H1 (cell line): ENCODE measurements around the gene CSNK1G2. TPM values are rescaled to one million over a fixed set of nuclear protein-coding genes. Genes with fewer than 3 reads are reported as not detected.

ENCODE experiments used
- CTCF ChIA-PET: fragments of 300-600 bp; sonication (Branson Sonifier 250); formaldehyde crosslinking; loops from one replicate; lab custom pipeline; 2021; ENCODE audit not compliant: partially characterized antibody; lab: Charles Lee
- POLR2A ChIA-PET: fragments of 300-600 bp; sonication (Branson Sonifier 250); formaldehyde crosslinking; loops from one replicate; lab custom pipeline; 2021; ENCODE audit warnings: inconsistent platforms; ENCODE audit not compliant: partially characterized antibody; lab: Charles Lee
- DNase-seq, 2 experiments: peaks; one replicate each; pipeline versions ENCODE4 v3.0.0 to v3.0.0-alpha.2; 2010 to 2022; ENCODE audit warnings: low spot score in 2 of 2, low read depth in 1 of 2, mixed read lengths in 1 of 2
- FAIRE-seq: peaks from 2 replicates; lab custom pipeline; 2011; peaks lifted over from hg19 to GRCh38; lab: Jason Lieb, UNC
- H2AFZ ChIP-seq: 2 replicates; pipeline ENCODE4 v1.8.1; 2012; ENCODE audit warnings: low read length, inconsistent platforms
- H2AK5ac ChIP-seq: 2 replicates; pipeline ENCODE4 v1.6.1; 2013; ENCODE audit warnings: low read depth, low read length
- H2BK120ac ChIP-seq: replicated peaks from 2 replicates; pipeline ENCODE3; 2013; ENCODE audit warnings: low read depth, low read length, inconsistent platforms
- H2BK12ac ChIP-seq: 2 replicates; pipeline ENCODE4 v1.6.1; 2013; ENCODE audit warnings: low read depth, low read length
- H2BK15ac ChIP-seq: 2 replicates; pipeline ENCODE4 v1.6.1; 2013; ENCODE audit warnings: low read length
- H2BK20ac ChIP-seq: 2 replicates; pipeline ENCODE4 v1.6.1; 2013; ENCODE audit warnings: low read length
- H2BK5ac ChIP-seq: 2 replicates; pipeline ENCODE4 v1.6.1; 2013; ENCODE audit warnings: low read depth, low read length
- H3K14ac ChIP-seq: 2 replicates; pipeline ENCODE4 v1.6.1; 2013; ENCODE audit warnings: inconsistent platforms; ENCODE audit not compliant: insufficient read length
- H3K18ac ChIP-seq: 2 replicates; pipeline ENCODE4 v1.6.1; 2013; ENCODE audit warnings: low read length; ENCODE audit errors: extremely low read depth
- H3K23ac ChIP-seq: 2 replicates; pipeline ENCODE4 v1.6.1; 2013; ENCODE audit warnings: inconsistent platforms; ENCODE audit not compliant: insufficient read length
- H3K23me2 ChIP-seq: 2 replicates; pipeline ENCODE4 v1.6.1; 2013; ENCODE audit warnings: low read depth, low read length
- H3K27ac ChIP-seq: 2 replicates; pipeline ENCODE4 v1.6.1; 2011; ENCODE audit warnings: low read depth, low read length, inconsistent platforms
- H3K27me3 ChIP-seq, 4 experiments: replicated peaks in 1 of 4; 1 replicate in 1 of 4; 2 replicates in 3 of 4; pipeline versions ENCODE4 v1.6.1 to v1.8.1; 2011 to 2013; ENCODE audit warnings: low read length in 3 of 4, mild to moderate bottlenecking in 3 of 4, inconsistent platforms in 2 of 4, mixed read lengths in 2 of 4, moderate library complexity in 1 of 4; ENCODE audit not compliant: control insufficient read depth in 3 of 4, insufficient read depth in 3 of 4; ENCODE audit errors: extremely low read depth in 1 of 4
- H3K36me3 ChIP-seq, 4 experiments: 2 replicates each; pipeline versions ENCODE4 v1.6.1 to v1.8.1; 2011 to 2013; ENCODE audit warnings: mild to moderate bottlenecking in 4 of 4, low read length in 3 of 4, moderate library complexity in 2 of 4, control low read depth in 1 of 4, inconsistent platforms in 1 of 4; ENCODE audit not compliant: insufficient read depth in 4 of 4, control insufficient read depth in 2 of 4
- H3K4ac ChIP-seq: replicated peaks from 2 replicates; pipeline ENCODE3; 2013; ENCODE audit warnings: low read length, low read depth, mixed read lengths, inconsistent platforms; ENCODE audit not compliant: insufficient read length
- H3K4me1 ChIP-seq, 4 experiments: replicated peaks in 1 of 4; 1 replicate in 1 of 4; 2 replicates in 3 of 4; pipeline versions ENCODE4 v1.6.1 to v1.8.1; 2011 to 2013; ENCODE audit warnings: low read length in 3 of 4, inconsistent platforms in 2 of 4, mixed read lengths in 1 of 4; ENCODE audit not compliant: insufficient read depth in 4 of 4, control insufficient read depth in 3 of 4
- H3K4me2 ChIP-seq, 2 experiments: 2 replicates each; pipeline versions ENCODE4 v1.6.1 to v1.8.1; 2011 to 2013; ENCODE audit warnings: low read depth in 2 of 2, low read length in 2 of 2, control low read depth in 1 of 2, inconsistent platforms in 1 of 2, mild to moderate bottlenecking in 1 of 2; ENCODE audit not compliant: insufficient read depth in 1 of 2
- H3K4me3 ChIP-seq, 4 experiments: fragments of 200-600, 300-600 bp in 1 of 4; sonication (generic), shearing (Covaris generic), sonication (Bioruptor Twin) in 1 of 4; 2 replicates each; pipeline versions ENCODE4 v1.5.1 to v1.8.1; 2011 to 2016; ENCODE audit warnings: low read length in 4 of 4, low read depth in 3 of 4, control low read depth in 2 of 4, inconsistent platforms in 2 of 4, mild to moderate bottlenecking in 2 of 4, mixed read lengths in 1 of 4, moderate library complexity in 1 of 4; ENCODE audit not compliant: insufficient read depth in 2 of 4; ENCODE audit errors: extremely low read depth in 1 of 4
- H3K56ac ChIP-seq: replicated peaks from 2 replicates; pipeline ENCODE3; 2013; ENCODE audit warnings: low read depth, mild to moderate bottlenecking, mixed read lengths, low read length, inconsistent platforms; ENCODE audit not compliant: insufficient read length
- H3K79me1 ChIP-seq: 2 replicates; pipeline ENCODE4 v1.6.1; 2013; ENCODE audit warnings: low read depth, low read length, control low read depth
- H3K79me2 ChIP-seq, 2 experiments: 2 replicates each; pipeline versions ENCODE4 v1.6.1 to v1.8.1; 2012 to 2013; ENCODE audit warnings: low read length in 2 of 2, mild to moderate bottlenecking in 2 of 2, inconsistent platforms in 1 of 2; ENCODE audit not compliant: insufficient read depth in 2 of 2, control insufficient read depth in 1 of 2
- H3K9ac ChIP-seq, 4 experiments: replicated peaks in 1 of 4; 1 replicate in 1 of 4; 2 replicates in 3 of 4; pipeline versions ENCODE4 v1.6.1 to v1.8.1; 2011 to 2013; ENCODE audit warnings: low read depth in 3 of 4, low read length in 3 of 4, control low read depth in 2 of 4, mild to moderate bottlenecking in 2 of 4, moderate library complexity in 2 of 4, inconsistent platforms in 1 of 4; ENCODE audit errors: extremely low read depth in 1 of 4
- H3K9me3 ChIP-seq, 2 experiments: 2 replicates each; pipeline versions ENCODE4 v1.6.1 to v1.8.1; 2012 to 2013; ENCODE audit warnings: mild to moderate bottlenecking in 2 of 2, moderate library complexity in 2 of 2, control low read depth in 1 of 2, inconsistent platforms in 1 of 2, low read depth in 1 of 2, low read length in 1 of 2, mixed read lengths in 1 of 2; ENCODE audit not compliant: insufficient read depth in 2 of 2
- H4K20me1 ChIP-seq, 2 experiments: replicated peaks in 1 of 2; 2 replicates each; pipeline versions ENCODE3 to v1.8.1; 2011 to 2013; ENCODE audit warnings: inconsistent platforms in 2 of 2, low read length in 2 of 2, mild to moderate bottlenecking in 1 of 2; ENCODE audit not compliant: insufficient read depth in 2 of 2, control insufficient read depth in 1 of 2
- H4K5ac ChIP-seq: 2 replicates; pipeline ENCODE4 v1.6.1; 2013; ENCODE audit warnings: low read length, low read depth, mixed read lengths, inconsistent platforms; ENCODE audit not compliant: insufficient read length
- H4K8ac ChIP-seq: 2 replicates; pipeline ENCODE4 v1.8.0; 2013; ENCODE audit warnings: mild to moderate bottlenecking, moderate library complexity, low read length, inconsistent platforms; ENCODE audit not compliant: insufficient read depth; ENCODE audit errors: extremely low read depth
- H4K91ac ChIP-seq: replicated peaks from 2 replicates; pipeline ENCODE3; 2013; ENCODE audit warnings: low read length, mixed read lengths, inconsistent platforms; ENCODE audit not compliant: insufficient read length
- CTBP2 ChIP-seq: IDR thresholded peaks from 2 replicates; pipeline ENCODE4 v1.7.0; 2011; ENCODE audit warnings: borderline replicate concordance, mild to moderate bottlenecking, moderate library complexity, mixed read lengths, low read length; ENCODE audit not compliant: insufficient read depth, insufficient read length
- KDM1A ChIP-seq: fragments of 200-600, 300-600 bp; sonication (generic); IDR thresholded peaks from 2 replicates; pipeline ENCODE4 v1.7.1; 2016; ENCODE audit warnings: mild to moderate bottlenecking, low read length, borderline replicate concordance
- WGBS, 2 experiments: shearing (Covaris generic) in 1 of 2; methylation state at CpG; one replicate each; pipeline versions ENCODE4 v1.1.6 to v1.1.7; 2013 to 2015; ENCODE audit warnings: low lambda C conversion rate in 2 of 2, mixed read lengths in 2 of 2, inconsistent platforms in 1 of 2, low coverage in 1 of 2, missing lambda C conversion rate in 1 of 2; ENCODE audit not compliant: insufficient replicate concordance in 2 of 2, insufficient coverage in 1 of 2, insufficient read length in 1 of 2; ENCODE audit errors: extremely low coverage in 1 of 2, missing lambda C conversion rate in 1 of 2; 5-methylcytosine and 5-hydroxymethylcytosine counted together
- polyA plus RNA-seq, 7 experiments: library from polyadenylated mRNA; depleted of rRNA in 3 of 7; stranded (reverse) in 5 of 7; unstranded in 2 of 7; fragments of >200 nt in 5 of 7; fragments of 200-250 nt in 2 of 7; gene quantifications; 1 replicate in 5 of 7; 2 replicates in 1 of 7; 4 replicates in 1 of 7; pipeline versions ENCODE4 v1.2.1 to v1.2.3, GENCODE V29; 2011 to 2013; ENCODE audit warnings: missing spikeins in 2 of 7, mixed read lengths in 2 of 7
- total RNA-seq: library from RNA; stranded (reverse); fragmentation: NEBNext Ultra II Directional; extraction: Animal tissue kit (Norgen Biotek cat#: 25700); gene quantifications from 2 replicates; pipeline ENCODE4 v1.2.1, GENCODE V29; 2021

The CSNK1G2 gene
- total and polyA plus RNA-seq, 2 of the 8 experiments (the other 6 are each of a cell fraction or from before 2014, with no cell fraction given), result 99.5 to 130 TPM

DNA sequence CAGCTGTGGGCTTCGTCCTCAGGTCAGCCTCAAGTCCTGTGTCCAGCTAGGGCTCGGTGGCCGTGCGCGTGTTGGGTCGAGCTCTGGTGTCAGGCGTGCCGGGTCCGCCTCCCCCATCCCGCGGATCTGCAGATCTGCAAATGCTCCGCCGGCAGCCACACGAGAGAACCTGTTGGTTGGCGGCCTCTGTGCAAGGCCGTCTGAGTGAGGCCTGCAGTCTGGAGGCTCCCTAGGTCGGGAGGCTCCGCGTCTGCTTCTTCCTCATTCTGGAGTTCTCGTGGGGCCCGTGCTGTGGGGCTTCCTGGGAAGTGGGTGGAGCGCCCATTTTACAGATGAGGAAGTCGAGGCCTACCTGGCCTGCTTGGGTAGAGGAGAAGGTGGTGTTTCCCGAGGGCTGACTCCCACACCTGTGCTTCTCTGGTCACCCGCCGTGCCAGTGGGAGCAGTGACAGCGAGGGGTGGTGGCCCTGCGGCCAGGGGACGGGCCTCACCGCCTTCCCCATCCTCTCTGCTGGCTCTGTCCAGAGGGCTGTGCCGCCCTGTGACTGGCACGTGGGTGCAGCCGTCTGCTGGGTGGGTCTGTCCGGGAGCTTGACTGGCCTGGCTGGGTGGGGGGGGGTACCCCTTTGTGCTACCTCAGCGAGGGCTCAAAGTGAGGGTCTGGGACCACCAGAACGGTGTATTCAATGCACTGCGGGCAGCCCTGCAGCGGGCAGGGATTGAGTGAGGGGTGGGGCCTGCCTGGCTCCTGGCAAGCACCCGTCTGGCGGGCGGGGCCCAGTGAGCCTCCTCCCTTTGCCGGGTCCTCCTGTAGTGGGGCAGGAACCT is 3.3 kb downstream of the CSNK1G2 start:
- Histone ChIP-seq H3K18ac (no peak overlapping the region), H2BK20ac (no peak overlapping the region), H3K27ac (no peak overlapping the region; the same call in 1 of the 2 replicates), H3K4me2 (no peak overlapping the region), H3K56ac (no peak overlapping the region), H3K14ac (no peak overlapping the region), H2BK120ac (no peak overlapping the region), H2BK15ac (no peak overlapping the region), H3K23ac (no peak overlapping the region), H3K4ac (no peak overlapping the region), H3K9ac (no peak overlapping the region), H2BK5ac (peak overlapping the region; percentile 60; the same call in 1 of the 2 replicates), H3K4me3 (no peak overlapping the region), H4K20me1 (peaks cover 33 to 41% of the 10 kb centered on the region in 2 experiments), H3K4me1 (peaks cover 0 to 27% (median 12%) of the 10 kb centered on the region in 4 experiments; a peak in 6 of 7 replicates), H2BK12ac (no peak overlapping the region), H3K9me3 (no peaks in the 10 kb centered on the region), H4K5ac (no peak overlapping the region), H4K91ac (no peak overlapping the region), H2AFZ (no peak overlapping the region), H2AK5ac (no peak overlapping the region), H4K8ac (peak overlapping the region; percentile 86; the same call in 1 of the 2 replicates), H3K79me2 (peaks cover 55 to 69% of the 10 kb centered on the region in 2 experiments), H3K27me3 (no peaks in the 10 kb centered on the region), H3K79me1 (peaks cover 14% of the 10 kb centered on the region), H3K36me3 (no peaks in the 10 kb centered on the region), H3K23me2 (peaks cover 15% of the 10 kb centered on the region; the same call in 1 of the 2 replicates)
- TF ChIP-seq KDM1A (0 out of 2 replicates have a peak, but pooled peaks have one; percentile 32), CTBP2 (no peak)
- WGBS, 2 experiments, result 90% methylated on average over 27 of the region's 42 CpGs; no CpG with 5 or more reads in 1 of the 2 experiments
- DNase-seq (no peak), FAIRE-seq (no peak)
- ChIA-PET POLR2A (interaction anchor here (1.2 to 3.4 kb wide), 4 partner anchors 7 to 107 kb away, joined by 3 to 13 read pairs (median 5); no protein-coding TSS in a partner anchor), CTCF (interaction anchor here (1.0 to 3.6 kb wide), 11 partner anchors 8 to 330 kb away, joined by 3 to 21 read pairs (median 8); no protein-coding TSS in a partner anchor)
